SK-N-SH treated with all-trans-retinoic acid at 6 μM for 48 hours (cell line): ENCODE results near the gene SLC35E1.
A peak's percentile ranks its signal among the peaks of the same experiment; 100 is the strongest.

Source experiments
- ATAC-seq: fragments of 200-7000 bp; cut with Tn5 transposase; 3 replicates; pipeline ENCODE4 v1.9.1; 2020; ENCODE audit warnings: mild to moderate bottlenecking, moderate library complexity
- ARNTL ChIP-seq: fragments of 450-650 bp; formaldehyde crosslinking; IDR thresholded peaks from 2 replicates; pipeline ENCODE4 v1.5.0; 2020; ENCODE audit warnings: low read depth, mild to moderate bottlenecking, moderate library complexity, borderline replicate concordance
- BACH2 ChIP-seq: fragments of 250-450 bp; sonication (Bioruptor Pico); IDR thresholded peaks from 2 replicates; pipeline ENCODE4 v1.9.0; 2021; ENCODE audit warnings: mild to moderate bottlenecking, borderline replicate concordance
- CREB5 ChIP-seq: fragments of 250-450 bp; sonication (Bioruptor Pico); IDR thresholded peaks from 2 replicates; pipeline ENCODE4 v1.5.1; 2020; ENCODE audit warnings: low read depth, mild to moderate bottlenecking, moderate library complexity
- CSDC2 ChIP-seq: fragments of 250-450 bp; sonication (Bioruptor Pico); IDR thresholded peaks from 2 replicates; pipeline ENCODE4 v1.5.0; 2020; ENCODE audit warnings: mild to moderate bottlenecking, moderate library complexity
- CSRNP3 ChIP-seq: fragments of 250-450 bp; sonication (Bioruptor Pico); IDR thresholded peaks from 2 replicates; pipeline ENCODE4 v1.5.1; 2021; ENCODE audit warnings: mild to moderate bottlenecking, moderate library complexity
- ESRRG ChIP-seq: fragments of 250-450 bp; sonication (Bioruptor Pico); IDR thresholded peaks from 2 replicates; pipeline ENCODE4 v1.6.1; 2021; ENCODE audit warnings: mild to moderate bottlenecking
- GLIS3 ChIP-seq: fragments of 250-450 bp; sonication (Bioruptor Pico); IDR thresholded peaks from 2 replicates; pipeline ENCODE4 v1.5.0; 2020; ENCODE audit warnings: mild to moderate bottlenecking, moderate library complexity
- OSR1 ChIP-seq: fragments of 250-450 bp; sonication (Bioruptor Pico); IDR thresholded peaks from 2 replicates; pipeline ENCODE4 v1.8.0; 2022; ENCODE audit warnings: moderate library complexity, mild to moderate bottlenecking, inconsistent platforms
- PATZ1 ChIP-seq: fragments of 250-450 bp; sonication (Bioruptor Pico); IDR thresholded peaks from 2 replicates; pipeline ENCODE4 v1.8.0; 2020; ENCODE audit warnings: mild to moderate bottlenecking, moderate library complexity, borderline replicate concordance
- POU6F1 ChIP-seq: fragments of 250-450 bp; sonication (Bioruptor Pico); IDR thresholded peaks from 2 replicates; pipeline ENCODE4 v1.8.0; 2021; ENCODE audit warnings: low read depth, mild to moderate bottlenecking, moderate library complexity, borderline replicate concordance
- PPARA ChIP-seq: fragments of 250-450 bp; sonication (Bioruptor Pico); IDR thresholded peaks from 2 replicates; pipeline ENCODE4 v1.5.0; 2020; ENCODE audit warnings: mild to moderate bottlenecking, borderline replicate concordance
- RARB ChIP-seq: fragments of 250-450 bp; sonication (Bioruptor Pico); IDR thresholded peaks from 2 replicates; pipeline ENCODE4 v1.8.0; 2021; ENCODE audit warnings: mild to moderate bottlenecking, moderate library complexity
- SNAI2 ChIP-seq: fragments of 250-450 bp; sonication (Bioruptor Pico); IDR thresholded peaks from 2 replicates; pipeline ENCODE4 v1.5.0; 2020; ENCODE audit warnings: mild to moderate bottlenecking, moderate library complexity
- TCF4 ChIP-seq: fragments of 250-450 bp; sonication (Bioruptor Pico); IDR thresholded peaks from 2 replicates; pipeline ENCODE4 v1.8.0; 2021; ENCODE audit warnings: mild to moderate bottlenecking, moderate library complexity, borderline replicate concordance
- TOX ChIP-seq: fragments of 250-450 bp; sonication (Bioruptor Pico); IDR thresholded peaks from 2 replicates; pipeline ENCODE4 v1.8.0; 2021; ENCODE audit warnings: mild to moderate bottlenecking, moderate library complexity, borderline replicate concordance
- TSHZ2 ChIP-seq: fragments of 250-450 bp; sonication (Bioruptor Pico); IDR thresholded peaks from 2 replicates; pipeline ENCODE4 v1.5.0; 2020; ENCODE audit warnings: mild to moderate bottlenecking, moderate library complexity
- ZC3H10 ChIP-seq: fragments of 250-450 bp; sonication (Bioruptor Pico); IDR thresholded peaks from 2 replicates; pipeline ENCODE4 v1.5.1; 2021; ENCODE audit warnings: mild to moderate bottlenecking, moderate library complexity
- ZFP3 ChIP-seq: fragments of 250-450 bp; sonication (Bioruptor Pico); IDR thresholded peaks from 2 replicates; pipeline ENCODE4 v1.5.0; 2020; ENCODE audit warnings: mild to moderate bottlenecking, moderate library complexity
- ZFP30 ChIP-seq: fragments of 450-650 bp; formaldehyde crosslinking; IDR thresholded peaks from 2 replicates; pipeline ENCODE4 v1.5.0; 2022; ENCODE audit warnings: mild to moderate bottlenecking, moderate library complexity
- ZNF565 ChIP-seq: fragments of 450-650 bp; formaldehyde crosslinking; conservative IDR thresholded peaks from 2 replicates; pipeline ENCODE4 v1.5.0; 2020; ENCODE audit warnings: low read depth, mild to moderate bottlenecking, moderate library complexity
- ZNF70 ChIP-seq: fragments of 450-650 bp; formaldehyde crosslinking; IDR thresholded peaks from 2 replicates; pipeline ENCODE4 v1.5.0; 2020; ENCODE audit warnings: mild to moderate bottlenecking, moderate library complexity
- ZNF8 ChIP-seq: fragments of 450-650 bp; formaldehyde crosslinking; IDR thresholded peaks from 2 replicates; pipeline ENCODE4 v1.5.0; 2020; ENCODE audit warnings: mild to moderate bottlenecking, moderate library complexity

Gene SLC35E1

GRCh38 chr19:16615808-16616207, 43.6 kb upstream of the SLC35E1 start:
- no peak for TF ChIP-seq OSR1 (CRISPR knock-in tag)
- TF ChIP-seq ARNTL (CRISPR knock-in tag) = no peak
- ATAC-seq = peak; percentile 69

- ATAC-seq = no peak
- TF ChIP-seq POU6F1 (CRISPR knock-in tag) (no peak), ZC3H10 (CRISPR knock-in tag) (no peak), TOX (no peak), ZFP3 (CRISPR knock-in tag) (no peak), CSDC2 (CRISPR knock-in tag) (no peak), ZNF8 (CRISPR knock-in tag) (no peak), OSR1 (CRISPR knock-in tag) (no peak), ZFP30 (no peak), SNAI2 (CRISPR knock-in tag) (no peak), ARNTL (CRISPR knock-in tag) (no peak), ZNF565 (no peak), ESRRG (no peak), ZNF70 (CRISPR knock-in tag) (no peak)
- TF ChIP-seq, all 23 proteins: peak for 0
Observed at GRCh38 chr19:16614941-16615340, 42.7 kb upstream of the SLC35E1 start.

GRCh38 chr19:16613841-16614240, 41.6 kb upstream of the SLC35E1 start:
- ATAC-seq = no peak
- TF ChIP-seq TOX (no peak), CSRNP3 (no peak), ZC3H10 (CRISPR knock-in tag) (no peak), SNAI2 (CRISPR knock-in tag) (no peak), PATZ1 (CRISPR knock-in tag) (no peak), POU6F1 (CRISPR knock-in tag) (no peak), TSHZ2 (CRISPR knock-in tag) (no peak), ZFP30 (no peak), BACH2 (CRISPR knock-in tag) (no peak), OSR1 (CRISPR knock-in tag) (no peak), PPARA (CRISPR knock-in tag) (no peak), RARB (CRISPR knock-in tag) (no peak), GLIS3 (CRISPR knock-in tag) (no peak), ZNF8 (CRISPR knock-in tag) (no peak), ESRRG (no peak), ZFP3 (CRISPR knock-in tag) (no peak), CREB5 (CRISPR knock-in tag) (no peak), TCF4 (CRISPR knock-in tag) (no peak), ZNF565 (no peak)
